Kidney tubule cell (primary cell): ENCODE results near the gene TMEM121.
"Not testable (repeated sequence)": the region's sequence is repeated elsewhere in the genome, so short reads cannot be mapped to it uniquely, and the experiment has no call there.

Experiments used
- DNase-seq: peaks from one replicate; pipeline ENCODE4 v3.0.0-alpha.2; 2018; ENCODE audit warnings: low spot score

Gene TMEM121

DNA sequence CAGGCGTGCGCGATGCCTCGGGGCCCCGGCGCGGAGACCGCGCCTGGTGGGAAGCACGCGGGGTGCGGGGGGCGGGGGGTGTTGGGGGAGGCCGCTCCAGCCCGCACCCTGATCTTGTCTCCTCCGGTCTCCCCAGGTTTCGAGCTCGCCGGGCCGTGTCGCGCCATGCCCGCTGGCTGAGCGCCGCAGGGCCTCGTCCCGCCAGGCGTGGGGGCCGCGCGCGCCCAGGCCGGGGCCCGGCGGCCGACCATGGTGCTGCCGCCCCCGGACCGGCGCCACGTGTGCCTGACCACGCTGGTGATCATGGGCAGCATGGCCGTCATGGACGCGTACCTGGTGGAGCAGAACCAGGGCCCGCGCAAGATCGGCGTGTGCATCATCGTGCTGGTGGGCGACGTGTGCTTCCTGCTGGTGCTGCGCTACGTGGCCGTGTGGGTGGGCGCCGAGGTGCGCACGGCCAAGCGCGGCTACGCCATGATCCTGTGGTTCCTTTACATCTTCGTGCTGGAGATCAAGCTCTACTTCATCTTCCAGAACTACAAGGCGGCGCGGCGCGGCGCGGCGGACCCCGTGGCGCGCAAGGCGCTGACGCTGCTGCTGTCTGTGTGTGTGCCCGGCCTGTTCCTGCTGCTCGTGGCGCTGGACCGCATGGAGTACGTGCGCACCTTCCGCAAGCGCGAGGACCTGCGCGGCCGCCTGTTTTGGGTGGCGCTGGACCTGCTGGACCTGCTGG lies 2.4 kb downstream of the TMEM121 start:
- DNase-seq = no peak

DNA sequence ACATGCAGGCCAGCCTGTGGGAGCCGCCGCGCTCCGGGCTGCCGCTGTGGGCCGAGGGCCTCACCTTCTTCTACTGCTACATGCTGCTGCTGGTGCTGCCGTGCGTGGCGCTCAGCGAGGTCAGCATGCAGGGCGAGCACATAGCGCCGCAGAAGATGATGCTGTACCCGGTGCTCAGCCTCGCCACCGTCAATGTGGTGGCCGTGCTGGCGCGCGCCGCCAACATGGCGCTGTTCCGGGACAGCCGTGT lies 2.9 kb downstream of the TMEM121 start:
- DNase-seq = no peak

DNA sequence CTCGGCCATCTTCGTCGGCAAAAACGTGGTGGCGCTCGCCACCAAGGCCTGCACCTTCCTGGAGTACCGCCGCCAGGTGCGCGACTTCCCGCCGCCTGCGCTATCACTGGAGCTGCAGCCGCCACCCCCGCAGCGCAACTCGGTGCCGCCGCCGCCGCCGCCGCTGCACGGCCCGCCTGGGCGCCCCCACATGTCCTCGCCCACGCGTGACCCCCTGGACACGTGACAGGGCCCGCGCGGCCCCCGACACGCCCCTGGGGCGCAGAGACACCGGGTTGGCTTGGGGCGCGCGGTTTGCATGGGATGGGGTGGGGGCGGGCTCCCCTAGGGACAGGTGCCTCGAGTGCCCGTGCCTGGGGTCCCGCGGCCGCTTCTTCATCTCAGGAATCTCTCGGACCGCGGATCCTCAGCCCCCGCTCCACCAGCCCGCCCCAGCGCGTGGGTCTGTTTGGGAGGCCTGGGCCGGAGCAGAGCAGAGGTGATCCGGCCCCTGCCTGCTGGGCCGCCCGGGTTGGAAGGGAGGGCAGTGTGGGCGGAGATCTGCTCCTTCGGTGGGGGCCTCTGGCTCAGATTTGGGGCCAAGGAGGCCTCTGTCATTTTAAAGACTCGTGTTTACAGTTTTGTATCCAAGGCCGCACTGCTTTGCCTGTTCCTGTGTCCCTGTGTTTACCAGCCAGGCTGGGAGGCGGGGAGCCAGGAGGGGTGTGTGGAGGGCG lies 3.3 kb downstream of the TMEM121 start:
- no peak for DNase-seq

DNA sequence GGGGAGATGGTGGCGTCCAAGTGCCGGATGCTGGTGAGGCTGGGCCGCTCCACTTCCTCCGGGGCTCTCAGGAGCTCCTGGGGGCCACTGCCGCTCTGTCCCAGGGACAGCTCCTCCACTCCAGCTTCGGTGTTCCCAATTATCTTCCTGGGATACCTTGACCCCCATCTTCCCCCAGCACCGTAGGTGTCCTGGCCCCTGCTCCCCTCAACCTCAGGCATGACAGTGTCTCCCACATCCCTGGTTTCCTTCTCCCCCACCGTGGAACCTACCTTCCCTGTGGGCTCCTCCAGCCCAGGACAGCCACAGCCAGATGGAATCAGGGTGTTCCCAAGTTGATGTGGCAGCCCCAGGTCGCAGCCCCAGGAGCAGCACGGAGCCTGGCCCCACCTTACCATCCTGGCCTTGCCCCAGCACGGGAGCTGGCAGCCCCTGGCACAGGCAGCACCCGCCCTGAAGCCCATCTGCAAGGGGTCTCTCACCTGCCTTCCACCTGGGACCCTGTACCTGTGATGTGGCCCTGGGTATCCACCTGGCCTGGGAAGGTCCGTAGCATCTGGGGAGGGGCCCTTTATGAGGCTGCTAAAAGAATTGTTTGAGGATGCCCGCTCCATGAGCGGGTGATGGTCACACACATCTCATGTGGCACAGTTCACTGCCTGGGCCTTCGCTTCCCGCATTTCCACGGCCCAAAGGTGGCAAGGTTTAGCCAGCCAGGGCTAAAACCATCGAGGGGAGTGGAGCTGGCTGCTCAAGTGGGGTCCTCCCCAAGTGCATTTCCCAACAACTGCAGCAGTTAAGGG lies 4.1 kb downstream of the TMEM121 start:
- no peak for DNase-seq

DNA sequence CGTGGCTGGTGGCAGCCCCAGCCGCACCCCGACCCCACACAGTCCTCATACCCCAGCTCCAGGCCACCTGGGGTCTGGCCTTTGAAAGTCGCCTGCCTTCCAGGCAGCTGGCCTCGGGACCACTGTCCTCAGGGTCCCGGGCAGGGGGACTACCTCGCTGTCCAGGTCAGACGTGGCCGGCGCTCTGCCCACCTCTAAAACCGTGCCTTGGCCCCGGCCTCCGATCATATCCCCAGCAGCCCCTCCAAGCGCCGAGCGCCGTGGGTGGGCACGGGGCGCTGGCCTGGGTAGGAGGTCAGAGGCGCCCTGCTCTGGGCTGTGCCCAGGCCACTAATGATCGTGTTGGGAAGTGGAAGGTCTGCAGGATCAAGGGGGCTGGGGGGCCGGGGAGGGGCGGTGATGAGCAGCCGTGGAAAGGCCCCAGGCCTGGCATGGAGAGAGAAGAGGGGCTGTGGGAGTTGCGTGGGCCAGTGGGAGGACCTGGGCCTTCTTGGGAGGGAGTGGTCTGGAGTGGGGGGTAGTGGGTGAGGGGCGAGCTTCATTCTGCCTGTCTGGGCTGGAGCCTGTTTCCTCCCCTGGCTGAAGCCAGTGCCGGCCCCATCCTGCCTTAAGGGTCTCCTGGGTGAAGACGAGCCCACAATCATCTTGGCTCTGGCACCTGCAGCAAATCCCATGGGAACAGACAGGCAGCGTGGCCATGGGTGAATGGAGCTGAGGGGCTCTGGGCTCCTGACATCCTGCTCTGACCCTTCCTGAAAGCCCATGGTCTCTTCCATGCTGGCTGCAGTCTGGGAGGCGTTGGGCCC lies 4.9 kb downstream of the TMEM121 start:
- no peak for DNase-seq

DNA sequence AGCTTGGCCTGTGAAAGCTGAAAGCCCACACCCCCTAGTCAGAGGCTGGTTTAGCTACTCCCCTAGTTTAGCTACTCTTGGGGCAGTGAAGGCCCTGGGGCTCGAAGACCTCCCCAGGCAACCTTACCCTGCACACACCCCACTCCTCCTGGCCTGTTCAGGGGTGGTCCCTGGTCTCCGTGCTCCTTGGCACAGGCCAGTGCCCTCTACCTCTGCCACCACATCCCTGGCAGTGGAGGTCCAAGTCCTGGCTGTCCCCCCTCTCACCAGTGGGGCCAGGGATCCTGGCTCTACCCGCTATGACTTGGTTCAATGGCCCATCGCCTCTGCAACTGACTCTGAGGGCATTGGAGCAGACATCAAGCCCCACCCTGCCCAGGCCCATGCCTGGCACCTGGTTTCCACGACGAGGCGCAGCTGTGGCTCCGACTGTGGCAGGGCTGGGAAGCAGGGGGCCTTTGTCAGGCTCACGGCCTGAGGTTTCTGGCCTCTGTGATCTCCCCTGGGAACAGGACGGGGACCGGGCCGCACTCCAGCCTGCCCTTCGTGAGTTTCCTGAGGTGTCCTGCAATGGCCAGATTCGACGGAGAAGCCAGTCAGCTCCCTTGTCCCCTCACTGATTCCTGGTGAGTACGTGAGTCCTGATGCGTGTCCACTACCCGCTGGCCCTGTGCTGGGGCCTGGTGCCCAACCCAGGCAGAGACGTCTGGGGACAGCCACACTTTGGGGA lies 5.7 kb downstream of the TMEM121 start:
- no peak for DNase-seq

DNA sequence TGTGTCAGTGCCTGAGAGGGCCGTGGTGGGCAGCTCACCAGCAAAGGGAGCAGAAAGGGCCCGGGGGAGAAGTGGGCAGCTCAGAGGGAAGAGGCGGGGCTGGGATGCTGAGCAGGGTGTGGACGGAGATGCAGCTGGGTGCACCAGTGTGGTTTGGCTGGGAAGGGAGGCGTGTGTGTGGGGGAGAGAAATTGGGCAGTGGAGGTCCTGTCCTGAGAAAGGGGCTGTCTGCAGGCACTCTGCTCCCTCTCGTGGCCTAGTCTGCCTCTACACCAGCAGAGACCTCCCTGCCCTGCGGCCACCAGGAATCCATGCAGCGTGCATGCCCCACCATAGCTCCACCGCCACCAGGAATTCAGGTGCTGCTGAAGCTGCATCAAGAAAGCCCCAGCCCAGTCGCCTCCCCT lies 6.4 kb downstream of the TMEM121 start:
- DNase-seq = no peak

DNA sequence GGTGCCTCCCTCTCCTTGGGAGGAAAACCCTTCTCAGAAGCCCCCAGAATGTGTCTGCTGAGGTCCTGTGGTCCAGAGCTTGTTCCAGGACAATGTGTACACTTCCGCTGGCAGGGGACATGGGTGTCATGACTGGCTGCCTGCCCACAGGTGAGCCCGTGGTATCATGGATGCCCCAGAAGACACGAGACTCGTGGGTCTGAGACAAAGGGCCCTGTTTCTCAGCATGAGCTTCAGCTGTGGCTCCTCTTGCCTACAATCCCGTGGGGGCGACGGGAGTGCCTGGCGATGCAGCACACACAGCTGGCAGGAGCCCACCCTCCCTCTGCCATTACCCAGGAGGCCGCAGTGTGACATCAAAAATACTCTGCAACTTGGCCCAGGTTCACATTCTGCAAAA lies 7.0 kb downstream of the TMEM121 start:
- no peak for DNase-seq

DNA sequence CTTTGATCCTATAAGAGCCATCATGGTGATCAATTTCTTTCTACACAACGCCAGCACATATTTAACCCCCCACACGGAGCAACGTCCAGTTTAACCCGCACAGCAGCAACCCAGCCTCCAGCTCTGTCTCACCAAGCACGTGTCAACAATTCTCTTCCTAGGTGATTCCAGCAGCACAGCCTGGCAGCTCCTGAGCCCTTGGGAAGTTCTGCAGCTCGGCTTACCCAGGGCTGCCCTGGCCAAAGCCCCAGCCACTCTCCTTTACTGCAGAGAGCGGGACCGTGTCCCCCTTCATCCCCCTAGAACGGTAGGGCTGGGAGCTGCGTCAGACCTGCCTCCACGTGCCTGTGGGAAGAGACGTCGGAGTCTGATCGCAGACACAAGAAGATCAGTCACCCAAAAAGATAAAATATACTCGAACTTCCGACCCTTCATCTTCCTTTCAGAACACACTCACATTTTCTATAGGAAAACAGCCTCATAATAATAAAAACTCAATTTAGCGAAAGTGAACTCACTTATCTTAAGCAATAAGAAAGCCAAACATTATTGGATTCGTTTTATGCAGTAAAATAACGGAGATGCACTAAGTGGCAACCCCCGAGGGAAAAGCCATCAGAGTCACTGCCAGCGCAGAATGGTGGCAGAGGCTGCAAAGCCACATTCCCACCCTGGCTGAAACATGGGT lies 7.6 kb downstream of the TMEM121 start:
- no peak for DNase-seq

DNA sequence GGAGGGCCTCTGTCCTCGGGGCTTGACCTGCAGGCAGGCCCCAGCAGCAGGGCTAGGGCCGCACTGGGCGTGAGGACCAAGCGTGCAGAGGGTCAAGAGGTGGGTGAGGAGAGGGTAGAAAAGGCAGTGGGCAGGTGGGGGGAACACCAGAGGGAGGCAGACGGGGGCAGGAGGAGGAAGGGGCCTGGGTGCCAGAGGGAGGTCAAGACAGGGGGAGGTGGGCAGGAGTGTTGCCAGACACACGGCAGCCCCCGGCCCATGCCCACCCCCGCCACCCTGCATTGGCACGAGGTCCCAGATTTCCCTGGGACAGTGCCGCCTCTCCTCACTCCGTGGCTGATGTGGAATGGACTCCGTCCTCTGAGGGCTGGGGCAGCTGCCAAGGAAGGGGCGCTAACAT lies 8.2 kb downstream of the TMEM121 start:
- DNase-seq = no peak

DNA sequence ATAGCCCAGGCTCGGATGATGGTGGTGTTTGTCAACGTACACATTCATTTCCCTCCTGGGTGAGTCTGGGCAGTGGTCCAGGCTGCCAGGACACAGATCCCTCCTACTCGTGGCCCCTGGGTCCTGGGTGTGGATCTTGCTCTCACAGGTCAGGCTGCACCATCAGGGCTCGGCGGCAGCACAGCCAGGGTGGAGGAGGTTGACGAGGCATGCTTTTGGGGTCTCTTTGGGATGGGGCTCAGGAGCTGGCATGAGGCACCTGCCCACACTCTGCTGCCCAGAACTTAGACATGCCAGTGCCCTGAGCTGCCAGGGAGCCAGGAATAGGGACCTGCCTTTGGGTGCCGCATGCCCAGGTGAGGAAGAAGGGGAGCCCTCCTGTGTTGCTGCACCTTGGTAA lies 9.7 kb downstream of the TMEM121 start:
- DNase-seq = no peak

DNA sequence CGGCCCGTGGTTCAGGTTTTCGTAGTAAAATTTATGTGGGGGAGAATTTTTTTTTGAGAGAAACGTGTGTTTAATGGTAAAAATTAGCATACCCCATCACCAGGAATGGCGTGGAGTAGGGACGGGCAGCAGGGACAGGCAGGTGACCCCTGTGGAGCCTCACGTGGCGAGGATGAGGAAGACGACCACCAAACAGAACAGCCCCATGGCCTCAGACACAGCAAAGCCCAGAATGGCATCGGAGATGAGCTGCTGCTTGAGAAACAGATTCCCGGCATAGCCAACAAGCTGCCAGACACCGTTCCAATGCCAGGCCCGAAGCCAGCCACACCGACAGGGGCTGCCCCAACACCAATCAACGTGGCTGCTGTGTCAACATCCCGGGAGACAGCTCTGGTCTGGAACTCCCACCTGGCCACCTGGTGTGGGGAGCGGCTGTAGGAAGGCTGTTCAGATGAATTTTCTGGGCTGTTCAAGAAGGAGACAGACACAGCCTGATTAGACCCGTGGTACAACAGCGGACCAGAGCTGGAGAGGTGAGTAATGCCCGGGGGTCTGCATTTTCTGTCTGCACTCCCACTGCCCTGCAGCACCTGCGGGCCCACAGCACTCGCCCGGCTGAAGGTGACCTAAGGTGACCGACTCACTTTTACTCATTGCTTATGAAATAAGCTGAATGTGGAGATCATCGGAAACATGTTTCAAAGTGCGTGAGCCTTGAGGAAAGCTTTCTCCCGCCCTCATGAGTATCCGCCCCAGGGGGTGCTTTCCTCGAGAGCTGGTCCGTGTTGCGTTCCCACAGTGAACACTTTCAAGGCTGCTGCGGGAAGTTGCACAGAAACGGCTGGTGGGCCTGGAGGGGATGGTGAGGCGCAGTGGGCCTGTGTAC lies 10.6 kb downstream of the TMEM121 start:
- DNase-seq = no peak

DNA sequence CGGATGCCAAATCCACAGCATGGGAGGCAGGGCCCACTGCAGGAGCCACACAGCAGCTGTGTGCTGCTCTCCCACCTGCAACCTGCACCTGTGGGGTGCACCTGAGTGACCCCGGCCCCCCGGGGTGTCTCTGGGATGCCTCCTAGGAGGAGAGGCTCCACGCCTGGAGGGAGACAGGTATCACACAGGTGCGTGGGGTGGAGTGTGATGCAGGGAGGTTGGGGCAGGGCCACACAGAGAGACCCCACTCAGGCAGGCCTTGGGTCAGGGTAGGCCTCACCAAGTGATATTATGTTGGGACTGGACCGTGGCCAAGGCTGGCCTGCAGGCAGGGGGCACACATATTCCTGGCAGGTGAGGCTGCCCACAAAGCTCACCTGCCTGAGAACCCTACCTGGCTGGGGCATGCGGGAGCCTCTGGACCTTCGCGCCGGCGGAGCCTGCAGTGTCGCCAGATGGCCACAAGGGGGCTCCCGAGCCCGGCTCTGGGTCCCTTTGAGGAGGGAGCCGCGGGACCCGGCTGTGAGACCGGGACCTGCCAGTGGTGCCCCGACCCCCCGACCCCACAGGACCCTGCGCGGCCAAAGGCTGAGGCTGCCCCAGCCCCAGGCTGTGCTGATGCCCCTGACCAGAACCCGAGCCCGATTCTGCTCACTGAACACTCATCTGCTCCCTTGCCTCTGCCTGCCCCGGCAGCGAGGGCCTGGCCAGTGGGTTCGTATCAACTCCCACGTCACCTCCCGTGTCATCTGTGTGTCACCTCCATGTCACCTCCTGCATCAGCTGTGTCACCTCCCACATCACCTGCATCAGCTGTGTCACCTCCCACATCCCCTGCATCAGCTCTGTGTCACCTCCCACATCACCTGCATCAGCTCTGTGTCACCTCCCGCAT lies 11.4 kb downstream of the TMEM121 start:
- peak; percentile 37 for DNase-seq

DNA sequence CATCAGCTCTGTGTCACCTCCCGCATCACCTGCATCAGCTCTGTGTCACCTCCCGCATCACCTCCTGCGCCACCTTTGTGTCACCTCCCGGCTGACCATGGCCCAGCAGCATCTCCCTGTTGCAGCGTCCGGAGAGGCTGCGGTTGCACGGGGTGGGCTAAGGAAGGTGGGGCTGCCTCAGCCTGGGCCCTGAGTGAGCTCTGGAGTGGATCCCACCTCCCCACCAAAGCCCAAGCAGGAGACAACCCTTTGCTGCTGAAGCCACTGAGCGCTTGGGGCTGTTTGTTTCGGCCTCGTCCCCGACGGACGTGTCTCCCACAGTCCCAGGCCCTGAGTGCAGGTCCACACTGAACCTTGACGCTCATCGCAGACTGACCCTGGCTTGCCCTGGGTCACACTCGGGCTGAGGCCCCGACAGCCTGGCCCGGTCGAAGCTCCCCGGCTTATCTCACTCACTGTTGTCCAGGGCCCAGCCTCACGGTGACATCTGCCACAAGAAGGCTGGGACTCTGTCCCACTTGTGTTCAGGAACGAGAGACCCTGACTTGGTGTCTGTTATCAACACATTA lies 12.2 kb downstream of the TMEM121 start:
- no peak for DNase-seq

DNA sequence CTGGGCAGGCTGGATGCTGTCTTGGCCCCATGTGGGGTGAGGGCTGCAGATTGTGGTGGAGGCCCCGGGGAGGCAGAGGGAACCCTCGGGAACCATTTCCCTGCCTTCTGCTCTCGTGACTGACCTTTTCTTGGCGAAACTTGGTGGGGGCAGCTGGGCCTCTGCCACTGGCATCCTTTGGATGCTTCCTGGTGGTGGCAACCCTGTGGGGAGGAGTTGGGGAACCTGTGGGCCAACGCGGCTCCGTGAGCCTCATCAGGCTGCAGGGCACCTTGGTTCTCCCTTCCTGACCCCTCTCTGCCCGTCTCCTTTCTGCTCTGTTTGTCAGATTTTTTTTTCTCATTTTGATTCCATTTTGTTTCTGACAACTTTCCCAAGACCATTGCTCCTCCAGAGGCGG lies 14.4 kb downstream of the TMEM121 start:
- DNase-seq = no peak

DNA sequence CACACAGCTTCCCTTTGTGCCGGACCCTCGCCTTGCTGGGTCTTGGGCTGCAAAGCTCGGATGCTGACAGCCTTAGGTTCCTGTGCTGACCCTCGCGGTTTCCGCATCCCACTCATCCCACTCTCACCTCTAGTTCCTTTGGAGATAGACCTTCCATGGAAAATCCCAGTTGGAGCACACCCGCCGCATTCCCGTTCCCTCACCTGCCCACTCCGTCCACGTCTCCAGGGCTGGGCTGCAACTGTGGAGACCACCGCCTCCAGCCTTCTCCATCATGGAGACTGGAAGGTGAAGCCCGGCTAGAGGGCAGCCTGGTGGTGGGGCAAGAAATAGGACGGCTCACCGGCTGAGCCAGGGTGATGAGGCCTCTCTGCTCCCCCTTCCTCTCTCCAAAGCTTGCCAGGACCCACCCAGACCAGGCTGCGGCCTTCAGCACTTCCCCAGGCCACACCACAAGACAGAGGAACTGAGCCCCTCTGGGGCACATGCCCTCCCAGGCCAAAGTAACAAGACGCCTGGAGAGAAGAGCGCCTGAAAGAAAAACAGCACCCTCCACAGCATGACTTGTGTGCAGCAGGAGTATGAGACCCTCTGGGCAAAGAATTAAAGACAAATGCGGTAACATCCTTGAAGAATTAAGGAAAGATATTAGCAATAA lies 15.0 kb downstream of the TMEM121 start:
- no peak for DNase-seq

DNA sequence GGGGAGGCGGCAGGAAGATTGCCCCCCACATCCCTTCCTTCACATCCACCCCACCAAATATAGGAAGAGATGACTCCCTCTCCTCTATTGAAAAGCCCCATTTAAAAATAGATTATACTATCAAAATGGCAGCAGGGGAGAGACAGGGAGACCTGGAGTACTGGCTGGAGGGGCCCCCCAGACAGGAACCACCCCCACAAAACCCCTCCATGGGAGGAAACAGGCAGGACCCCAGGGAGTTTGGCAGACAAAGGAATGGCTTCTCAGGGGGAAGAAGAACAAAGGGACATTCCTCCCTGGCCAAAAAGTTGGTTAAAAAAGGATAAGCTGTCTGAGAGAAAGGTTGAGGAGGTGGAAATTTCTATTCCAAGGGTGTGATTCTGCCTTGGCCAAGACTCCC lies 19.3 kb downstream of the TMEM121 start:
- not testable (repeated sequence) for DNase-seq

DNA sequence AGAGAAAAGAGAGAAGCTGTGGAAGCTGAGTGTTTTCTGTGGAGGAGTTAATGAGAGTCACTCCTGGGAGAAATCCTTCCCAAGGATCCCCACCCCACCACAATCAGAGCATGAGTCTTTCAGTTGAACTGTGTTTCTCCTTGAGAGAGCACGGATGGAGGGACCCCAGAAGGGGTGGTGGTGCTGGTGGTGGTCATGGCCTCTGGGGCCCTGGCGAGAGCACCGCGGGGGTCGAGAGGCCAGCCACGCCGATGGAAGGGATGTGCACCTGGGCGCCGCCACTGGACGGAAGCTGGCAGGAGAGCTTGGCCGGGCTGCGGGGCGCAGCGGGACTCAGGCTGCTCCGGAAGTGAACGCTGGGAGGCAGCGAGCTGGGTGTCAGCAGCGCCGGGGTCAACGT lies 20.0 kb downstream of the TMEM121 start:
- not testable (repeated sequence) for DNase-seq
